CD4-positive, alpha-beta T cell treated with Interleukin-4 for 4 hours (primary cell): ENCODE results near the gene CCDC157.
"Not testable (repeated sequence)": the region's sequence is repeated elsewhere in the genome, so short reads cannot be mapped to it uniquely, and the experiment has no call there.

Source experiments
- DNase-seq: peaks from one replicate; pipeline ENCODE4 v3.0.0-alpha.2; 2020

Gene CCDC157

GRCh38 chr22:30326255-30326705 is 30.5 kb upstream of the CCDC157 start:
- no peak for DNase-seq

- DNase-seq = peak; percentile 93
These were observed 30.0 kb upstream of the CCDC157 start, which contains the start of gene TBC1D10A for GRCh38 chr22:30326706-30327362. TBC1D10A (minus strand) TSS chr22:30326941; CDS start chr22:30326881, 60 bp downstream.

- no peak for DNase-seq
These were observed 28.9 kb upstream of the CCDC157 start for GRCh38 chr22:30327864-30328345.

GRCh38 chr22:30328466-30329049 is 28.2 kb upstream of the CCDC157 start:
- no peak for DNase-seq

GRCh38 chr22:30332551-30332950 is 24.3 kb upstream of the CCDC157 start:
- DNase-seq = no peak

GRCh38 chr22:30332994-30333706 is 23.7 kb upstream of the CCDC157 start:
- no peak for DNase-seq

- no peak for DNase-seq
These were observed 23.1 kb upstream of the CCDC157 start for GRCh38 chr22:30333707-30334087.

- no peak for DNase-seq
These were observed 22.2 kb upstream of the CCDC157 start for GRCh38 chr22:30334646-30335045.

GRCh38 chr22:30335236-30335635 is 21.6 kb upstream of the CCDC157 start:
- DNase-seq = no peak

GRCh38 chr22:30336752-30337460 is 19.9 kb upstream of the CCDC157 start:
- no peak for DNase-seq

- no peak for DNase-seq
These were observed 19.4 kb upstream of the CCDC157 start for GRCh38 chr22:30337461-30337778.

GRCh38 chr22:30338341-30338740 is 18.5 kb upstream of the CCDC157 start:
- DNase-seq = not testable (repeated sequence)

- no peak for DNase-seq
These were observed 18.0 kb upstream of the CCDC157 start for GRCh38 chr22:30338802-30339201.

- no peak for DNase-seq
These were observed 15.7 kb upstream of the CCDC157 start for GRCh38 chr22:30340911-30341685.

- DNase-seq = peak; percentile 26
These were observed 12.2 kb upstream of the CCDC157 start for GRCh38 chr22:30344447-30345200.

GRCh38 chr22:30347255-30347892 is 9.4 kb upstream of the CCDC157 start:
- no peak for DNase-seq

- no peak for DNase-seq
These were observed 8.4 kb upstream of the CCDC157 start for GRCh38 chr22:30348404-30348803.

- no peak for DNase-seq
These were observed 8.0 kb upstream of the CCDC157 start for GRCh38 chr22:30348809-30349208.

GRCh38 chr22:30351226-30351625 is 5.6 kb upstream of the CCDC157 start:
- no peak for DNase-seq

GRCh38 chr22:30354644-30355043 is 2.2 kb upstream of the CCDC157 start:
- no peak for DNase-seq

GRCh38 chr22:30357236-30357570 is 396 bp downstream of the CCDC157 start:
- no peak for DNase-seq
